ENCODE results near the gene AKNAD1. TPM values are rescaled to one million over a fixed set of nuclear protein-coding genes. Genes with fewer than 3 reads are reported as not detected.

Gene AKNAD1
- total RNA-seq, 2 experiments from 2014 or later = not detected

DNA sequence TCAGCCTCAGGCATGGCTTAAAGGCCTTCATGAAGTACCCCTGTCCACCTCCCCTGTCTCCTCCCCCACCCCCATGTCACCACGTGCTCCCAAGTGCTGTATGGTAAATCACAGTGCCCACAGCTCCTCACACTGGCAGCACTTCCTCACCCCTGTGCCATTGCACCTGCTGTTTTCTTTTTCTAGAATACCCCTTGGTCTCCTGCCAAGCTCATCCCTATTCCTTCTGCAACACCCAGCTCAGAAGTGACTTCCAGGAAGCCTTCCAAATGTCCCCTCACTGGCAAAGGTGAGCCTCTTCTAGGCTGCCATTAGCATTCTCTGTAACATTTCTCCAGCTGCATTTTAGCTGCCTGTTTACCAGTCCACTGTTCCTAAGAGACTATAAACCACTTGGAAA lies 9.4 kb downstream of the AKNAD1 start:
- Histone ChIP-seq H3K4me2 (ENCODE audit: low read length) (no peak overlapping the region), H3K79me2 (ENCODE audit: insufficient read depth, low read depth, low read length) (no peaks in the 10 kb centered on the region), H2AFZ (ENCODE audit: low read length) (no peak overlapping the region), H3K36me3 (ENCODE audit: insufficient read depth, low read length) (no peaks in the 10 kb centered on the region), H4K20me1 (ENCODE audit: insufficient read depth, low read length) (no peaks in the 10 kb centered on the region), H3K4me1 (ENCODE audit: insufficient read depth, low read length, poor library complexity, severe bottlenecking) (no peaks in the 10 kb centered on the region), H3K9me3 (ENCODE audit: low read length) (no peaks in the 10 kb centered on the region), H3K4me3 (ENCODE audit: low read depth, low read length, poor library complexity, severe bottlenecking) (no peak overlapping the region), H3K27ac (ENCODE audit: low read depth, low read length, poor library complexity, severe bottlenecking) (no peak overlapping the region), H3K9me2 (ENCODE audit: insufficient read depth, low read length) (no peaks in the 10 kb centered on the region)
- TF ChIP-seq, protein P1, sequence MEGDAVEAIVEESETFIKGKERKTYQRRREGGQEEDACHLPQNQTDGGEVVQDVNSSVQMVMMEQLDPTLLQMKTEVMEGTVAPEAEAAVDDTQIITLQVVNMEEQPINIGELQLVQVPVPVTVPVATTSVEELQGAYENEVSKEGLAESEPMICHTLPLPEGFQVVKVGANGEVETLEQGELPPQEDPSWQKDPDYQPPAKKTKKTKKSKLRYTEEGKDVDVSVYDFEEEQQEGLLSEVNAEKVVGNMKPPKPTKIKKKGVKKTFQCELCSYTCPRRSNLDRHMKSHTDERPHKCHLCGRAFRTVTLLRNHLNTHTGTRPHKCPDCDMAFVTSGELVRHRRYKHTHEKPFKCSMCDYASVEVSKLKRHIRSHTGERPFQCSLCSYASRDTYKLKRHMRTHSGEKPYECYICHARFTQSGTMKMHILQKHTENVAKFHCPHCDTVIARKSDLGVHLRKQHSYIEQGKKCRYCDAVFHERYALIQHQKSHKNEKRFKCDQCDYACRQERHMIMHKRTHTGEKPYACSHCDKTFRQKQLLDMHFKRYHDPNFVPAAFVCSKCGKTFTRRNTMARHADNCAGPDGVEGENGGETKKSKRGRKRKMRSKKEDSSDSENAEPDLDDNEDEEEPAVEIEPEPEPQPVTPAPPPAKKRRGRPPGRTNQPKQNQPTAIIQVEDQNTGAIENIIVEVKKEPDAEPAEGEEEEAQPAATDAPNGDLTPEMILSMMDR (conservative IDR thresholded peaks at IDR 0.05; ENCODE audit: low read length) = no peak
- no peak for TF ChIP-seq EZH2phosphoT487 (IDR thresholded peaks at IDR 0.05; ENCODE audit: borderline replicate concordance, low read depth, low read length)
- intact Hi-C loops (cut with micrococcal nuclease; ENCODE audit: unreplicated experiment) = no loop called here
- POLR2A ChIA-PET = interaction anchor here (1.1 kb wide), 1 partner anchor 10 kb away, joined by 4 read pairs; no protein-coding TSS in a partner anchor
- no peak for DNase-seq (ENCODE audit: low spot score)
- no TSS peak for BruUV-seq (replicated peaks)
- CTCF ChIA-PET (ENCODE audit: unreplicated experiment) = no interaction called here

DNA sequence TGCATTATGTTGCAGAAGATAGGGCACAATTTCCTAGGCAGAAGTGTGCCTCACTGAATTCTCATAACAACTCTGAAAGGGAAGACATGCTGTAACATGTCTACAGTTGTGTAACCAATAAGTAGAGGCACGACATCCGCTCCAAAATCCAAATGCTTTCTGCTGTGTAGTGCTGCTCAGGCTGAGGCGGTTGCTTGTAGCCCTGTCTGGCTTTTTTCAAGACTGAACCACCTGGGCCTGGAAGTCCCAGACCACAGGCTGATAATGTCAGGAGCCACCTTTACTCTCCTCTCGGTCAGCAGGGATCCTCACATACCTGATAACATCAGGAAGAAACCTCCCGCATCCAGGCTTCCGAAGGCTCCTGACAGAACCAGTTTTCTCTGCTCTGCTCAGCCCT lies 10.9 kb downstream of the AKNAD1 start:
- no peak for TF ChIP-seq EZH2phosphoT487 (IDR thresholded peaks at IDR 0.05; ENCODE audit: borderline replicate concordance, low read depth, low read length)
- TF ChIP-seq, protein P1 (conservative IDR thresholded peaks at IDR 0.05; ENCODE audit: low read length) = no peak
- no TSS peak for BruUV-seq (replicated peaks)
- Histone ChIP-seq H3K9me2 (ENCODE audit: insufficient read depth, low read length) (no peaks in the 10 kb centered on the region), H3K9me3 (ENCODE audit: low read length) (no peaks in the 10 kb centered on the region), H3K36me3 (ENCODE audit: insufficient read depth, low read length) (no peaks in the 10 kb centered on the region), H3K27ac (ENCODE audit: low read depth, low read length, poor library complexity, severe bottlenecking) (no peak overlapping the region), H3K4me3 (ENCODE audit: low read depth, low read length, poor library complexity, severe bottlenecking) (no peak overlapping the region), H2AFZ (ENCODE audit: low read length) (no peak overlapping the region), H4K20me1 (ENCODE audit: insufficient read depth, low read length) (no peaks in the 10 kb centered on the region), H3K79me2 (ENCODE audit: insufficient read depth, low read depth, low read length) (no peaks in the 10 kb centered on the region), H3K4me1 (ENCODE audit: insufficient read depth, low read length, poor library complexity, severe bottlenecking) (no peaks in the 10 kb centered on the region), H3K4me2 (ENCODE audit: low read length) (no peak overlapping the region)
- POLR2A ChIA-PET = interaction anchor here (1.5 kb wide), 1 partner anchor 29 kb away, joined by 3 read pairs; no protein-coding TSS in a partner anchor
- CTCF ChIA-PET (ENCODE audit: unreplicated experiment) = no interaction called here
- intact Hi-C loops (cut with micrococcal nuclease; ENCODE audit: unreplicated experiment) = no loop called here
- DNase-seq (ENCODE audit: low spot score) = no peak

DNA sequence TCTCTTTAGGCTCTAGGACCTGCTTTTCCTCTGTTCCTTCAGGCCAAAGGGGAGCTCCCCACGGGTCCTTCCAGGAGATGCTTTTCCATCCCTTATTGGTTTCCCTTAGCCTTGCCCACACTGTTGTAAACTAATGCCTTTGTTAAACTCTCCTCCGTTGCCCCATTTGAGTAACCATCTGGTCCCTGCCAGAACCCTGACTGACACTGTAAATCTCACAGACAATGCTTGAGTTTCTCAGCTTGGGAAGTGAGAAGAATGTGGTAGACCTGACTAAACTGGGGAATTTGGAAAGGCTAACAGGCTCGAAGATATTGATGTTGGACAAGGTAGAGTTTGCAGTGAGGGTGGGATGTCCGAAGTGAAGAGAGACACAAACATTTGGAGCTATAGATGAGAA lies 11.4 kb downstream of the AKNAD1 start:
- TF ChIP-seq EZH2phosphoT487 (IDR thresholded peaks at IDR 0.05; ENCODE audit: borderline replicate concordance, low read depth, low read length) = no peak
- TF ChIP-seq, protein P1 (conservative IDR thresholded peaks at IDR 0.05; ENCODE audit: low read length) = no peak
- Histone ChIP-seq H3K36me3 (ENCODE audit: insufficient read depth, low read length) (no peaks in the 10 kb centered on the region), H3K4me2 (ENCODE audit: low read length) (no peak overlapping the region), H3K9me3 (ENCODE audit: low read length) (no peaks in the 10 kb centered on the region), H3K4me1 (ENCODE audit: insufficient read depth, low read length, poor library complexity, severe bottlenecking) (no peaks in the 10 kb centered on the region), H3K27ac (ENCODE audit: low read depth, low read length, poor library complexity, severe bottlenecking) (no peak overlapping the region), H2AFZ (ENCODE audit: low read length) (no peak overlapping the region), H3K4me3 (ENCODE audit: low read depth, low read length, poor library complexity, severe bottlenecking) (no peak overlapping the region), H4K20me1 (ENCODE audit: insufficient read depth, low read length) (no peaks in the 10 kb centered on the region), H3K79me2 (ENCODE audit: insufficient read depth, low read depth, low read length) (no peaks in the 10 kb centered on the region), H3K9me2 (ENCODE audit: insufficient read depth, low read length) (no peaks in the 10 kb centered on the region)
- CTCF ChIA-PET (ENCODE audit: unreplicated experiment) = no interaction called here
- DNase-seq (ENCODE audit: low spot score) = no peak
- intact Hi-C loops (cut with micrococcal nuclease; ENCODE audit: unreplicated experiment) = no loop called here
- POLR2A ChIA-PET = interaction anchor here (0.6 to 1.5 kb wide), 2 partner anchors 28 to 217 kb away, joined by 3 read pairs; no protein-coding TSS in a partner anchor
- no TSS peak for BruUV-seq (replicated peaks)
